ENCODE measurements around the gene SZT2.

The SZT2 gene

DNA sequence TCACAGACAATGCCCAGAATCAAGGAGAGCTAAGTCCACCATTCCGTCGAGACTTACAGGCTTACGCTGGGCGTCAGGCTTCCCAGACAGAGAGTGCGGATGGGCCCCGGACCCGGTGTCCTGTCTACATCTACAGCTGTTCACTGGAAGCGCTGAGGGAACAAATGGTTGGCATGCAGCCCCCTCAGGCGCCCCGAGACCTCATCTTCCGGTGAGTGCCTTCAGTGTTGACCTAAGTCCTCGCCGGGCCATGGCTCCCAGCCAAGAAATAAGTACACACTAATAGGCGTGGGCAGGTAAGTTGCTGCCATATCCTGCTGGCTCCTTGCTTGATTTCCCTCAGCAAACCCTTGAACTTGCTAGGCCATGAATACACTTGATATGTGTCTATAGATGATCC lies 37.8 kb downstream of the SZT2 start:
- TF ChIP-seq, protein P1, sequence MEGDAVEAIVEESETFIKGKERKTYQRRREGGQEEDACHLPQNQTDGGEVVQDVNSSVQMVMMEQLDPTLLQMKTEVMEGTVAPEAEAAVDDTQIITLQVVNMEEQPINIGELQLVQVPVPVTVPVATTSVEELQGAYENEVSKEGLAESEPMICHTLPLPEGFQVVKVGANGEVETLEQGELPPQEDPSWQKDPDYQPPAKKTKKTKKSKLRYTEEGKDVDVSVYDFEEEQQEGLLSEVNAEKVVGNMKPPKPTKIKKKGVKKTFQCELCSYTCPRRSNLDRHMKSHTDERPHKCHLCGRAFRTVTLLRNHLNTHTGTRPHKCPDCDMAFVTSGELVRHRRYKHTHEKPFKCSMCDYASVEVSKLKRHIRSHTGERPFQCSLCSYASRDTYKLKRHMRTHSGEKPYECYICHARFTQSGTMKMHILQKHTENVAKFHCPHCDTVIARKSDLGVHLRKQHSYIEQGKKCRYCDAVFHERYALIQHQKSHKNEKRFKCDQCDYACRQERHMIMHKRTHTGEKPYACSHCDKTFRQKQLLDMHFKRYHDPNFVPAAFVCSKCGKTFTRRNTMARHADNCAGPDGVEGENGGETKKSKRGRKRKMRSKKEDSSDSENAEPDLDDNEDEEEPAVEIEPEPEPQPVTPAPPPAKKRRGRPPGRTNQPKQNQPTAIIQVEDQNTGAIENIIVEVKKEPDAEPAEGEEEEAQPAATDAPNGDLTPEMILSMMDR (IDR thresholded peaks at IDR 0.05), result no peak
- Histone ChIP-seq H3K9ac (no peak overlapping the region), H2AFZ (no peak overlapping the region), H3K79me2 (no peaks in the 10 kb centered on the region), H3K27ac (no peak overlapping the region), H3K9me3 (ENCODE audit: control insufficient read depth, low read length) (no peaks in the 10 kb centered on the region), H3K27me3 (ENCODE audit: control insufficient read depth, insufficient read depth, low read length) (no peaks in the 10 kb centered on the region), H3K36me3 (ENCODE audit: control insufficient read depth, insufficient read depth, low read length) (no peaks in the 10 kb centered on the region), H3K4me1 (no peaks in the 10 kb centered on the region), H3K4me3 (ENCODE audit: low read depth, low read length) (no peak overlapping the region), H3K4me2 (ENCODE audit: low read length) (no peak overlapping the region)

DNA sequence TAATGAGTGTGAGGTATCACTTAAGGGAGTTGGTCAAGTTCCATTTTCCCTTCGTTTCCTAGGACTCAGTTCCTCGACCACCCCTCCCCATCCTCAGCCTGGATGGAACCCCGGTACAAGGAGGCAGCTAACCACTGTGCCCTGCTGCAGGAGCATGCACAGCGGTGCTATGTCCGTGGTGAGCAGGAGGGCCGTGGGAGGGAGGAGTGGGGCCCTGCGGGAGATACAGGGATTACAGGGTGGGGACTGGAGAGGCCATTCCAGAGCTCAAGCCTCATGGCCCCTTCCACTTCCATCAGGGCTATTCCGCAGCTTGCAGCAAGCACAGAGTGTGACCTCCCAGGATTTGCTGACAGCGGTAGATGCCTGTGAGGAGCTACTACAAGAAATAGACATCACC lies 38.2 kb downstream of the SZT2 start:
- H3K36me3 ChIP-seq (ENCODE audit: control insufficient read depth, insufficient read depth, low read length), result no peaks in the 10 kb centered on the region
- no peak overlapping the region for H2AFZ ChIP-seq
- no peak overlapping the region for H3K27ac ChIP-seq
- TF ChIP-seq, protein P1 (IDR thresholded peaks at IDR 0.05), result no peak
- no peaks in the 10 kb centered on the region for H3K27me3 ChIP-seq (ENCODE audit: control insufficient read depth, insufficient read depth, low read length)
- no peaks in the 10 kb centered on the region for H3K4me1 ChIP-seq
- no peak overlapping the region for H3K4me2 ChIP-seq (ENCODE audit: low read length)
- no peak overlapping the region for H3K9ac ChIP-seq
- no peaks in the 10 kb centered on the region for H3K79me2 ChIP-seq
- H3K9me3 ChIP-seq (ENCODE audit: control insufficient read depth, low read length), result no peaks in the 10 kb centered on the region
- no peak overlapping the region for H3K4me3 ChIP-seq (ENCODE audit: low read depth, low read length)

DNA sequence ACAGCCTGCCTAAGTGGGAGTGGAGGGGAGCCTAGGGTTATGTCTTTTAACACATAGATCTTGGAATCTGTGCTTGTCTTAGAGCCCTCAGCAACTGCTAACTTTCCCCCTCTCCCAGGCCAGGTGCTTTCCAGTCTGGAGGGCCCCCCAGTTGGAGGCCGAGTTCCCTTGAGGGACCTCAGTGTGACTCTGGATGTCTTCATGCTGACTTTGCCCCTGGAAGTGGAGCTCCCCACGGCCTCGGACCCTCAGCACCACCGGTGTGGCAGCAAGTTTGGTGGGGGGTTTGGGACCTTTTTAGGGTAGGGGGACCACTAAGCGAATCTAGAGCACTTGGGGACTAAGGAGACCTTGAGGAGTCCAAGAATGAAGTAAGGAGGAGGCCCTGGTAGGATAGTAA lies 41.1 kb downstream of the SZT2 start:
- Histone ChIP-seq H3K9me3 (ENCODE audit: control insufficient read depth, low read length) (no peaks in the 10 kb centered on the region), H2AFZ (no peak overlapping the region), H3K36me3 (ENCODE audit: control insufficient read depth, insufficient read depth, low read length) (no peaks in the 10 kb centered on the region), H3K79me2 (no peaks in the 10 kb centered on the region), H3K4me2 (ENCODE audit: low read length) (no peak overlapping the region), H3K27ac (no peak overlapping the region), H3K4me3 (ENCODE audit: low read depth, low read length) (no peak overlapping the region), H3K9ac (no peak overlapping the region), H3K27me3 (ENCODE audit: control insufficient read depth, insufficient read depth, low read length) (no peaks in the 10 kb centered on the region), H3K4me1 (no peaks in the 10 kb centered on the region)
- TF ChIP-seq, protein P1 (IDR thresholded peaks at IDR 0.05), result no peak

DNA sequence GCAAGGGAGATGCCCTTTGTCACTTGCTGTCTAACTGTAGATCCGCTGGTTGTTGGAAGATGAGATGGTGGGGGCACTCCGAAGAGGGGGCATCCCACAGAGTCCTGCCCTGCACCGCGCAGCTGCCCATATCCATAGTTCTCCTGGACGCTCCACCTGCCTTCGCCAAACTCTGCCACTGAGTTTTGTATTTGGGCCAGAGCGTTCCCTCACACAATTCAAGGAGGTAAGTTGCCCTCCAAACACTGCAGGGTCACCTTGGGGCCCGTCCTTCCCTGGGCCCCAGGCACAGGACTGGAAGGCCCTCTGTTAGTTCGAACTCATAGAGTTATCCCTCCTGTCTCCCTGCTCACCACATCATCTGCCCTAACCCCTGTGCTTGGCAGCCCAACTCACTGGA lies 42.0 kb downstream of the SZT2 start:
- no peak overlapping the region for H2AFZ ChIP-seq
- peaks cover 2% of the 10 kb centered on the region for H3K4me1 ChIP-seq
- no peaks in the 10 kb centered on the region for H3K27me3 ChIP-seq (ENCODE audit: control insufficient read depth, insufficient read depth, low read length)
- no peaks in the 10 kb centered on the region for H3K36me3 ChIP-seq (ENCODE audit: control insufficient read depth, insufficient read depth, low read length)
- TF ChIP-seq, protein P1 (IDR thresholded peaks at IDR 0.05), result no peak
- no peak overlapping the region for H3K4me2 ChIP-seq (ENCODE audit: low read length)
- H3K4me3 ChIP-seq (ENCODE audit: low read depth, low read length), result no peak overlapping the region
- H3K9me3 ChIP-seq (ENCODE audit: control insufficient read depth, low read length), result no peaks in the 10 kb centered on the region
- no peak overlapping the region for H3K9ac ChIP-seq
- H3K27ac ChIP-seq, result no peak overlapping the region
- no peaks in the 10 kb centered on the region for H3K79me2 ChIP-seq

DNA sequence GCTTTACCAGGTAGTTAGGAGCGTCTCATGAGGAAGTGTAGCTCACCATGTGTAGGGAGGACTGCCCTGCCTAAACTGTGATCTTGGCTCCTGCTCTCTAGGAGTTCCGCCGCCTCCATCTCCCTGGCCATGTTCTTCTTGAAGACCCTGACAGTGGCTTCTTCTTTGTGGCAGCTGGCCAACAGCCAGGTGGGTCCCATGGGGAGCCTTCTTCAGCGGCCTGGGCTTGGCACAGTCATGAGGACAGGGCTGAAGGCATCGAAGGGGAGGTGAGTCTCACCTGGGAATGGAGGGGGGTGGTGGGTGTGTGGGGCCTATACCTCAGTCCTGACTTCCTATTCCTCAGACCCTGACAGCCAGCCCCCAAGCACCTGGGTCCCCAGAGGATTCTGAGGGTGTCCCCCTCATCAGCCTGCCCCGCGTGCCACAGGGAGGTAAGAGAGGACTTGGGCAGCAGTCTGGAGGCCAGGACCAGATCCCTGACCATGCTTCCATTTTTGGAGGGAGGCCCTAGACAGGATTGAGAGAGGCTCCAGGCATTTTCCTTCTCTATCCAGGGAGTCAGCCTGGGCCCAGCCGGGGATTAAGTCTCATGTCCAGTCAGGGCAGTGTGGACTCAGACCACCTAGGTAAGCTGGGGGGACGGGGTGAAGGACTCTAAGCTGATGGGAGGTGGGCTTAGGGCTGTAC lies 42.6 kb downstream of the SZT2 start:
- TF ChIP-seq, protein P1 (IDR thresholded peaks at IDR 0.05), result no peak
- Histone ChIP-seq H3K27me3 (ENCODE audit: control insufficient read depth, insufficient read depth, low read length) (no peaks in the 10 kb centered on the region), H3K27ac (no peak overlapping the region), H2AFZ (no peak overlapping the region), H3K9me3 (ENCODE audit: control insufficient read depth, low read length) (no peaks in the 10 kb centered on the region), H3K79me2 (no peaks in the 10 kb centered on the region), H3K4me1 (peaks cover 2% of the 10 kb centered on the region), H3K4me2 (ENCODE audit: low read length) (no peak overlapping the region), H3K4me3 (ENCODE audit: low read depth, low read length) (no peak overlapping the region), H3K9ac (no peak overlapping the region), H3K36me3 (ENCODE audit: control insufficient read depth, insufficient read depth, low read length) (no peaks in the 10 kb centered on the region)
